HG02852 (cell line): ENCODE measurements around the gene MEGF9.
A peak's percentile ranks its signal among the peaks of the same experiment; 100 is the strongest.

Source experiments
- ATAC-seq: cut with Tn5 transposase; IDR thresholded peaks from one replicate; pipeline ENCODE4 v1.9.1; 2021; ENCODE audit warnings: mild to moderate bottlenecking, moderate library complexity; ENCODE audit not compliant: unreplicated experiment

Gene MEGF9

DNA sequence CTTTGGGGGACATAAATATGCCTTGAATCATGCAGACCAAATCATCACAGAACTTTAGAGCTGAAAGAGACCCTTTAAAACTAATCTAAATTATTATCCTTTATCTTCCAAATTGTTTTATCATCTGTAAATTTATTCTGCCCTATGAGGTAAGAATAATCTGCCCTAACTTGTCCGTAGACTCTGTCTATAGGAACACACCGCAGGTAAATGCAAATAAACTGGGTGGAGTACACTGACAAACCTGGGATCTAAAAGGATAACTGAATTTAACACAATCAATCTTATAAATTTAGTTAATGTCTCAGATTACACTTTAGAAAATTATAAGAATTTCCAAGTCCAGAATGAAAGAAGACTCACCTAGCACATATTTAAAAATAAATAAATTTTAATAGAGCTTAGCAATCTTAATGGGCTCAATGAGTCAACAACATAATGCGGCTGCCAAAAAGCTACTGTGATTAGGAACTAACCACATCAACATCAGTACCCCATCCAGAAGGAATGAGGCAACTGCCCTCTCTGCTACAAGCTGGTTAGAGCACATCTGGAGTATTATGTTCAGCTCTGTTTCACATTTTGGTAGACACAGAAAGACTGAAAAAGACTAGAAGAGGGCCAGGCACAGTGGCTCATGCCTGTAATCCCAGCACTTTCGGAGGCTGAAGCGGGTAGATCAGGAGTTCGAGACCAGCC is 5.6 kb downstream of the MEGF9 start:
- no peak for ATAC-seq

DNA sequence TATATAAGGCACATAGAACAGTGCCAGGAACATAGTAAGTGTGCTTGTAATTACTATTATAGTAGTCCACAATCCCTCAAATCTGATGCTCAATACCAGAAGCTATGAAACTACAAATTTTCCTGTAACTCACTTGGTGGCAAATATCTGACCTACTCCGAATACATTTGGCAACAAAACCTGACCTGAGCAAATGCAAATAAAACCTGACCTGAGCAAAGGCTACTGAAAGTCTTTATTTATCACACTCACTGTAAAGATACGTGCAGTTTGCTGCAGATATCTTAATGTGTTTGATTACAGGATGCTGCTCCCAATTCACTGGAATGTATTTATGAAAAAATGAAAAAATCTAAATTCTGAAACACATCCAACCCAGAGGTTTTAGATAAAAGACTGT is 7.1 kb downstream of the MEGF9 start:
- ATAC-seq, result no peak

DNA sequence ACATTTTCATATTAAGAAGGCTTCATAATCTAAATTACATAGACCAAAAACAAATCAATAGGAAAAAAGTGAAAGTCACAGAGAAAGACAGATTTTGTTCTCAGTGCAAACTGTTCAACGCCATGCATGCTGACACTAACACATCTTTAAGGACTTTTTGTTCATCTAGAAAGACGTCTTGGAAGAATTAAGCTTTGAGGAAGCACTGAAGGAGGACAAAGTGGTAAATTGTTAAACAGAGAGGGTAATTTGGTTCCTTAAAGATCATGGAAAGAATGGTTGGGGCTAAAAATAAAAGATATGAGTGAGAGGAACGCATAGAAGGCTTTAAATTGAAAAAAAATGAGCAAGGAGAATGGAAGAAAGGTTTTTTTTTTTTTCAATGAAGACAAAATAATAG is 9.1 kb downstream of the MEGF9 start:
- ATAC-seq, result no peak

DNA sequence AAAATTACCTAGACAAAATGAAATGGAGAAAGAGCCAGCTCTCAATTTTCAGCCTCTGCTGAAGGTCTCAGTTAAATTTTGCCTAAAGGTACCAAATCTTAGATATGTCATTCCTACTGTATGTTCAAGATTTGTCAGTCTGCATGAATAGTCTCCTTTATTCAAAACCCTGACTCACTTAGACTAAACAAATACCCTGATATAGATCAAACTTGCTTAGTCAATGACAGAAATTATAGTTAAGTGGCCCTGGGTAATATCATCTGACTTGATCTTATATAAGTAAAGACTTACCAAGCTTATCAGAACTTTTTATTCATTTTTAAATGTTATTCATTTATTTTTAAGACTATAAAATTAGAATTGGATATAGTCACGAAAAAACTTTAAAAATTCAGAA is 12.2 kb downstream of the MEGF9 start:
- ATAC-seq, result no peak

DNA sequence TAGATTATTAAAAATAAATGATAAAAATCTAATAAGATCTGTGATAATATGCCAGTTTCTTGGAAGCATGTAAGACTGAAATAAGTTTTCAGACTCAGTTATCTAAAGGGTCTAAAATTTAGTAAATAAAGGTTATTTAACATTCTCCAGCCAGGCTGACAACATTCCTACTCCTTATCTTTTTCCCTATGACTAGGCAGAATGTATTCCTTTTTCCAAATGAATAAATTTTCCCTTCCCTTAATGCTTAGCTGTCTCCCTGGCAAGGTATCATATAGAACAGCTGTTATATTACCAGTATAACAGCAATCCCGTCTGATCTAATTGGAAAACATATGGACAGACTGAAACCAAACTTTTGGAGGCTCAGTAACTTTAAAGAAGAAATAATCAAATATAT is 13.0 kb downstream of the MEGF9 start:
- no peak for ATAC-seq

DNA sequence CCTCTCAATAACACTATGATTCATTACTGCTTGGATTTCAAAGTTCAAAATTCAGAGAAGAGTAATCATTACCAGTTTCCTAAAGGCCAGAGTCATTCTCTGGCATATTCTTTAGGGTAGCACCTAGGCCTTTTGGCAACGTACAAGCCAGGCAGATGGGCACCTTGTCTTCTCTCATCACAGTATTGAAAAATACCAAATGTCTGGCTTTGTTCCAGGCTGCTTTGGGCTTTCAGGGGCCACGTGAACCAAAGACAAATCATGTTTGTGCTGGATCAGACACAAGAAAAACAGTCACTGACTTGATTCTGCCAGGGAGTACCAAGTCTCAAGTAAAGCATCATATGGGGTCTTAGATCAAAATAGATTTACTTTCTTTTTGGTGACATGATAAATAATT is 15.5 kb downstream of the MEGF9 start:
- ATAC-seq, result no peak

DNA sequence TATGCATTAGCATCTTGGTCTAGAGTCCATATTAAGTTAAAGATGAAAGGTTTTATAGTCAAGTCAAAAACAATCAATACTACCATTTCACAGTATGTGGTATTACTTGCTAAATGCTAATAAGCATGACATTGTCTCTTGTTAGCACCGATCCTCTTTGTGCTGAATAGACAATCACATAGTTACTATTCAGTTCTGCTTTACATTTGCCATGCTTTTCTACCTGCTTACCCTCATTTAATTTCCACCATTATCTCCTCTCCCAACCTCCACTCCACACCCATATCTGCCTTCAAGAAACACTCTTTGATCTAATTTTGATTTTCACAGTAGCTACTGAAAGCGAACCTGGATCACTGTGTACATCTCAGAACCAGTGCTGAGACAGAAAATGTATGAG is 16.8 kb downstream of the MEGF9 start:
- ATAC-seq, result no peak

DNA sequence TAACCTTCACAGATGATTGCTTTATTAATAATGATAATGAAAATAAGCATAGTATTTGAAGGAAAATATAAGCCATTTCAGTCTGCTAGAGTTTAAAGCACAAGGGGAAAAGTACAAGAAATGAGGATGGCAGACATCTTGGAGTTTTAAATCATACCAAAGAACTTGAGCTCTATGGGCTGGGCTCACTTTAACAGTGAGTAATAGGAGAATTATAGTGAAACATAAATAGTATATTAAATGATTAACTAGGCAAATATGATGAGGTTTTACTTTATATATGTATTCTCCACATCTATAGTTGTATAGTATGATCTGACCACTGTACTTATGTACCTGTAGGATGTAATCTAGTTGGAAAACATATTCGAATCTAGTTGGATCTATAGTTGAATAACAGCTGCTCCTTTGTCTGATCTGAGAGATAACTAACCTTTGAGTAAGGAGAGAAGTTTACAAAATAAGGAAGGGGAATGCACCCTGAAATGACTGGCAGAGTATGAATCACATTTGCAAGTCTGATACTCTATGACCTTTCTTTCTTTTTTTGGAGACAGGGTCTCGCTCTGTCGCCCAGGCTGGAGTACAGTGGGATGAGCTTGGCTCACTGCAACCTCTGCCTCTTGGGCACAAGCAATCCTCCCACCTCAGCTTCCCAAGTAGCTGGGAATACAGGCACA is 17.6 kb downstream of the MEGF9 start:
- ATAC-seq, result no peak

DNA sequence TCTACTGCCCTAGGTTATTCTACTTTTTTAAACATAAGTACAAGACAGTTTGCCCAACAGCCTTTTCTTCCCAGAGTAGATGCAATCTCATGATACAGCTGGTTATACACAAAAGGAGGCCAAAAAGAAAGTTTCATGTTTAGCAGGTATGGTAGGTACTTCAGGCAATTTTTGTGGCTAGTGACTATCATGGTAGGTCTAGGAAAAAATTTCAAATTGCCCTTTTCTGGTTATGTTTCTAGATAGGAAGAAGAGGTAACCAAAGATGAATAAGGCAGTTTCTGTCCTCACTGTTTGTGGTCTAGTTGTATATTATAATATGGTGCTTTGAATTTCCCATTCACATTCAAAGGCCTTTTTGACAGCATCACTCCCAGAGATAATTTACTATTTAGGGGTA is 19.7 kb downstream of the MEGF9 start:
- ATAC-seq, result no peak

DNA sequence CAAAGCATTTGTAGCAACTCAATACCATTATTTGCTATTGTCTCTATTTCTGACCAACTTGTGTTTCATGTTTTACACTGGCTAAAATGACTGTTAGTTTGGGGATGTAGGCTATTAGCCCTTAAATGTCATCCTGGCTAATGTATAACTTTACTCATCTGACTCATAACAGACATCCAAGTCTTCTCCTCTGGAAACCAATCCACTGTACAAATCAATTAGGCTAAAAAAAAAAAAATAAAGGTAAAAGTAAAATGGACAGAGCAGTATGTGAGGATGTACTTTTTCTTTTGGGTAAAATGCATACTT is 20.6 kb downstream of the MEGF9 start:
- peak; percentile 59 for ATAC-seq

DNA sequence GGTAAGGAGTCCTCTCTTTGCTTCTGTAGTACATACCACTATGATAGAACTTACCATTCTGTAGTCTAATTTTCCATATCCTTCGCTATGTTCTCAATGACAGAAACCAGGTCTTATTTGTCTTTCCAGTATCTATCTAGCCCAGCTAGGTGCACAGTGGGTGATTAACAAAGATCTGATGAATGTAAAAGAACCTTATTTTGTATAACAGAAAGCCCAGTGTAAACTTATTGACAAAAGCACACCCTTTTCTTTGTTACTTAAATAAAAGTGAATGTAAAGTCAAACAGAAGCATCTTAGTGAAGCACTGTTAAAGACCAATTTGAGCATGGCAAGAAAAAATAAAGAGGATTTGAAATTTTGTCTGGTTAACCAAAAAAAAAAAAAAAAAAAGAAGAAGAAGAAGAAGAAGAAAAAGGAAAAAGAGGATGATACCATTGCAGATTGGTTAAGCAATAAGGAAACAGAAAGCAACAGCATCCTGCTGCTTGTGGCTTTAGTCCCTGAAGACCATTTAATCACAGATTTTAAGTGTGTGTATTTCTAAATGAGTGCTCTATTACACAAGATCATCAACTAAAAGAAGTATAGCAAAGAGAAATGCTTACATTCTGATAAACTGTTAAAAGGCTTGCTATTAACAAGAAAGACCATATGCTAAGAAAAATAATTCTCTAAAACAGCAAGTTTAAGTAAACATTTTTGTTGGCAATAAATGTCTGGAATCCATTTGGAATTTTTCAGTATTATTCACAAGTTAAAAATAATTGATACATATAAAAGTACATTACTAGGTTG is 21.2 kb downstream of the MEGF9 start:
- ATAC-seq, result peak; percentile 49

DNA sequence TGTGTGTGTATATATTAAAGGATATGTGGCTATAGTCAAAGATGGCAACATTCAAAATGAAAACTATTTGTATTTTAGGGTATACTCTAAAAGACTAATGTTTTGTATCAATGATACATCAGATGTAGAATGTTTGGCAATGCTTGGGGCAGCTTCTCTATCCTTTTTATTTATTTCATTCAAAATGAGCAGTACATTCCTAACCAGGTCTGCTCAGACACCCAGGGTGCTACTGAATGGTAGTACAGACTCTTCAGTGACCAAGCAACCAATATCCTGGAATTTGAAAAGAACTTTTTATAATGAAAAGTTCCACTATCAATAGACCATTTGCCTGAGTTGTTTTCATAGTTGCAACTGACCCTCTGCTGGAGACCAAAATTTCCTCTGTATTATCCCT is 23.9 kb downstream of the MEGF9 start:
- no peak for ATAC-seq

DNA sequence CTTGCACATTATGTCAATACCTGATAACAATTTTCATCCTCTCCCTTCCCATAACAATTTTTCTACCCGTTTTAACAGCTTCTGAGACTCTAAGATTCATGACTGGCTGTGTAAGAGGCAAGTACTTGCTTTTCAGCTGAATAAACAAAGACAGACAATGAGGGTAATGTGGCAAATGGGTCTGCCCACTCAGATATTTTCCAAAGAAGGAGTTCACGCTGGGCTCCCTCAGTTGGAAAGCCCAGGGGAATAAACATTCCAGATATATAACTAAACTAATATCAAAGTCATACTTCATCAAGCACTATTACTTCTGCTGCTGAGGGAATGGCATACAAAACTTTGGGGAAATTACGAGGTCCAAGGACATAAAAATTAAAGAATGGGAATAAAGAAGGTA is 24.4 kb downstream of the MEGF9 start:
- ATAC-seq, result no peak

DNA sequence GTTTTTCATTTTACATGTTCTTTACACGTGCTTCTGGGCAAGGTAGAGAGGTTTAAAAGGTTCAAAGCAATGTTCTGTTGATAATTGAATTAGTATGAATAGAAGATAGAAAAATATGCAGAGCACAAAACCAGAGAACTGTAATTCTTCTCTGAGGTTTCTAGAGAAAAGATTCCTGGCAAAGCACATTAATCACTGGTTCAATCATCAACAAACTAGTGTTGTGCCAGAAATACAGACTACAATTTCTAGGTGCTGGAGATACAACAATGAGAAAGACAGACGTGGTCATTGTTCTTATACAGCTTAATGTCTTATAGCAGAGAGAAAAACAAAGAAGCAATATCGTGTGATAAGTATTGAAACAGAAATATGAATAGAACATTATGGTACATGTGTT is 25.5 kb downstream of the MEGF9 start:
- ATAC-seq, result no peak

DNA sequence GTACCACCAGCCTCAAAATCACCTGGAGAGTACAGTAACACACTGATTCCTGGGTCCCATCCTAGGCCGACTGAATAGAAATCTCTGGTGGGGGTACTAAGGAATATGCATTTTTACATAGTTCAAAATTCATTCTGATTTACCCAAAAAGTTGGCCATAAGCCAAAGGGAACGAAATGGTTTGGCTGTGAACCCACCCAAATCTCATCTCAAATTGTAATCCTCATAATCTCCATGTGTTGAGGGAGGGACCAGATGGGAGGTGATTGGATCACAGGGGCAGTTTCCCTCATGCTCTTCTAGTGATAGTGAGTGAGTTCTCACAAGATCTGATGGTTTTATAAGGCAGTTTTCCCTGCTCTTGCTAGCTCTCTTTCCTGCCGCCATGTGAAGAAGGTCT is 31.1 kb downstream of the MEGF9 start:
- ATAC-seq, result no peak

DNA sequence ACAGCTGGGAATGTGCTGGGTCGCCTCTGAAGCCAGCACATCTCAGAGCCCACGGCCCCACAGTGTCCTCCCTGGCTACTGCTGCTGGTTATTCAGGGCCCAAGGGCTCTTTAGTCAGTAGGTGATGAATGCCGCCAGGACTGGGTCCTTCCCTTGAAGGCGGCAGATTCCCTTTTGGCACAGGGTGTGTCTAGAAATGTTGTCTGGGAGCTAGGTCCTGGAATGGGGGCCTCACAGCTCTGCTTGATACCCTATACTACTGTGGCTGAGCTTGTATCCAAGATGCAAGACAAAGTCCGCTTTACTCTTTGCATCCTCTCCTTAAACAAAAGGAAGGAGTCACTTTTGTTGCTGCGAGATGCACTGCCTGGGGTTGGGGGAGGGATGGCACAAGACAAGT is 33.1 kb downstream of the MEGF9 start:
- no peak for ATAC-seq

DNA sequence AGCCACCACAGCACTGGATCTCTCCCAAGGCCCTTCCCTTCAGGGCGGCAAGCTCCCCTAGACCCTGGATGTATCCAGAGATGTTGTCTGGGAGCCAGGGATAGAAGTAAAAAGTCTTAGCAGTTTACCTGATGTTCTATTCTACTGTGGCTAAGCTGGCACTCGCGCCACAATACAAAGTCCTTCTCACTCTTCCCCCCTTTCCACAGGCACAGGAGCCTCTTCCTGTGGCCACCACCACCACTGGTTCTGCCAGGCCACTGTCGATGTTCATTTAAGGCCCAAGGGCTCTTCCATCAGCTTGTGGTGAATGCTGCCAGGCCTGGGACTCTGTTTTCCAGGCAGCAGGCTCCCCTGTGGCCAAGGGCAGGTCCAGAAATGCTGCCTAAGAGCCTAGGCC is 33.7 kb downstream of the MEGF9 start:
- ATAC-seq, result no peak

DNA sequence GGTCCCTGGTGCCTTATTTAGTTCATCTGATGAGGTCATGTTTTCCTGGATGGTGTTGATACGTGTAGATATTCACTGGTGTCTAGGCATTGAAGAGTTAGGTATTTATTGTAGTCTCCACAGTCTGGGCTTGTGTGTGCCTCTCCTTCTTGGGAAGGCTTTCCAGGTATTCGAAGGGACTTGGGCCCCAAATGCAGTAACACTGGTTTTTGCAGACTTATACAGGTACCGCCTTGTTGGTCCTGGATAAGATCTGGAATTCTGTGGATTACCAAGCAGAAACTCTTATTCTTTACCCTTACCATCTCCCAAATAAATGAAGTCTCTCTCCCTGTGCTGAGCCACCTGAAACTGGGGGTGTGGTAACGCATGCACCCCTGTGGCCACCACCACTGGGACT is 34.1 kb downstream of the MEGF9 start:
- ATAC-seq, result no peak

DNA sequence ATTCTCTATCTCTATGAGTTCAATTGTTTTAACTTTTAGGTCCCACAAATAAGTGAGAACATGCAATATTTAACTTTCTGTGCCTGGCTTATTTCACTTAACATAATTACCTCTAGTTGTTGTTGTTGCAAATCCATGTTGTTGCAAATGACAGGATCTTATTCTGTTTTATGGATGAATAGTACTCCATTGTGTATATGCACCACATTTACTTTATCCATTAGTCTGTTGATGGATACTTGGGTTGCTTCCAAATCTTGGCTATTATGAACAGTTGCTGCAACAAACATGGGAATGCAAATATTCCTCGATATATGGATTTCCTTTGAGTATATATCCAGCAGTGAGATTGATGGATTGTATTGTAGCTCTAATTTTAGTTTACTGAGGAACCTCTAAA is 36.3 kb downstream of the MEGF9 start:
- no peak for ATAC-seq

DNA sequence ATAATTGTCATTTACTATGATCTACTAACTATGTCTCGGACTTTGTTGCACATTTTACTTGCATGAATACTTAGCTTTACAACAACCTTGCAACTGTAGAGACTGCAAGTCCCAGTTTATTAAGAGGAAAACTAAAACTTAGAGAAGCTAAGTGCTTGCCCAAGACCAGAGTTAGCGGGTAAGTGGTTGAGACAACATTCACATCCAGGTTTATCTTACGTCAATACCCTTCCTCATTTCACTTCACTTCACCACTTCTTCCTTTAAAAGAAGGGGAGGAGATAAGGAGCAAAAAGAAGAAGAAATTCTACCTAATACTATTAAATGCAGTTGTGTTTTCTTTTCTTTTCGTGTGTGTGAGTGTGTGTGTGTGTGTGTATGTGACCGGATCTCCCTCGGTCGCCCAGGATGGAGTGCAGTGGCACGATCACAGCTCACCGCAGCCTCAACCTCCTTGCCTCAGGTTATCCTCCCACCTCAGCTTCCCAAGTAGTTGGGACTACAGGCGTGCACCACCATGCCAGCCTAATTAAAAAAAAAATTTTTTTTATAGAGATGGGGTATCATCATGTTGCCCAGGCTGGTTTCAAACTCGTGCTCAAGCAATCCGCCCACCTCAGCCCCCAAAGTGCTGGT is 37.4 kb downstream of the MEGF9 start:
- ATAC-seq, result no peak

DNA sequence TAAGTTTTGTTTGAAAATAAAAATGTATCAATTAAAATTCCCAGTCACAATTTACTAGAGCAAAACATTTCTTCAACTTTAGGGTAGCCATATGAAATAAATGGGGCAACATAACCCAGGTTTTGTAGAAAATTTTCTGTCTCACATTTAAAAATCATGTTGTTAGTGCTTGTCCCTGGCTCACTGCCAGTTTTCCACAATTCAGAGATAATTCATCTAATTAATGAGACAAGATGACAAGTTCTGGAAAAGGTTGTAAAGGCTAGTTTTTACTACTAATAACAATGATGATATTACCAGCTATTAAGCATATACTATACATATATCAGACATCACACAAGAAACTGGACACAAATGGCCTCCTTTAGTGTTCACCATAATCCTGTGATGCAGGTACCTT is 45.9 kb downstream of the MEGF9 start:
- no peak for ATAC-seq

DNA sequence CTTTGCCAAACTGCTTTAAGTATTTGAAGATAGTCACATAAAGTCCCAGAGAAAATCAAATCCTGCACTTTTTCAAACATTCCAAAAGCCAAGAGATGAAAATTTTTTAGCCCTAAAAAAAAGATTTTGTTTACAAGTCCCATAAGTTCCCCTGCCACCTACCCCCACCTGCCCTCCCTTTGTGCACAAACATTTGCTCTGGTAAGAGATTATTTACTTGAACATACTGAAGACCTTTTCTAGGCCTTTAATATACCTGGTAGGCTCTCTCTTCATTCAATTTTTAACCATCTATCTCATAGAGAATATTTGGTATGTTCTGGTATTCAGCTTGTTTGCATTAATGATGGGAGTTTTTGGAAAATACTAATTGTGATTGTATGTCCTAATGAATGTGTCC is 50.3 kb downstream of the MEGF9 start:
- no peak for ATAC-seq
